HG03520 (cell line): ENCODE results near the gene IDH2.

Source experiments
- ATAC-seq: cut with Tn5 transposase; IDR thresholded peaks from one replicate; pipeline ENCODE4 v1.9.1; 2021; ENCODE audit warnings: mild to moderate bottlenecking, moderate library complexity; ENCODE audit not compliant: unreplicated experiment

The IDH2 gene

GRCh38 chr15:90046289-90046688, 56.0 kb downstream of the IDH2 start:
- ATAC-seq: no peak

- ATAC-seq: no peak
Observed at GRCh38 chr15:90044916-90045371, 57.3 kb downstream of the IDH2 start.

- no peak for ATAC-seq
Observed at GRCh38 chr15:90044191-90044590, 58.1 kb downstream of the IDH2 start.

- ATAC-seq: no peak
Observed at GRCh38 chr15:90043530-90044010, 58.7 kb downstream of the IDH2 start.

GRCh38 chr15:90042766-90043529, 59.3 kb downstream of the IDH2 start:
- no peak for ATAC-seq

- ATAC-seq: no peak
Observed at GRCh38 chr15:90042356-90042755, 59.9 kb downstream of the IDH2 start.

GRCh38 chr15:90040618-90041017, 61.6 kb downstream of the IDH2 start:
- ATAC-seq: no peak

GRCh38 chr15:90039996-90040395, 62.3 kb downstream of the IDH2 start:
- ATAC-seq: no peak

GRCh38 chr15:90038632-90039095, 63.6 kb downstream of the IDH2 start:
- no peak for ATAC-seq

- no peak for ATAC-seq
Observed at GRCh38 chr15:90037961-90038631, 64.2 kb downstream of the IDH2 start.

- no peak for ATAC-seq
Observed at GRCh38 chr15:90037511-90037860, 64.8 kb downstream of the IDH2 start.

- ATAC-seq: no peak
Observed at GRCh38 chr15:90036806-90037510, 65.3 kb downstream of the IDH2 start.

GRCh38 chr15:90036343-90036742, 65.9 kb downstream of the IDH2 start:
- no peak for ATAC-seq

GRCh38 chr15:90035840-90036230, 66.4 kb downstream of the IDH2 start:
- no peak for ATAC-seq

- no peak for ATAC-seq
Observed at GRCh38 chr15:90035095-90035839, 67.0 kb downstream of the IDH2 start.

- no peak for ATAC-seq
Observed at GRCh38 chr15:90033448-90033847, 68.8 kb downstream of the IDH2 start.
